ENCODE data around the gene DIAPH3.

GRCh38 chr13:59787679-59788078, 376.0 kb downstream of the DIAPH3 start:
- TF ChIP-seq CTCF (IDR thresholded peaks at IDR 0.05) (no peak), POLR2AphosphoS5 (IDR thresholded peaks at IDR 0.05) (no peak)

All from prostate gland (tissue), 2 donors.